GM23338 (cell line): ENCODE measurements around the gene CCNQ. TPM values are rescaled to one million over a fixed set of nuclear protein-coding genes. Genes with fewer than 3 reads are reported as not detected.

Experiments
- ATAC-seq: fragments of 200-7000 bp; cut with Tn5 transposase; 3 replicates; pipeline ENCODE4 v1.9.1; 2020
- DNase-seq: peaks from one replicate; pipeline ENCODE4 v3.0.0-alpha.2; 2015; ENCODE audit warnings: low spot score
- H2AFZ ChIP-seq: fragments of 200-600 bp; sonication (generic); 2 replicates; pipeline ENCODE4 v1.8.0; 2016; ENCODE audit warnings: antibody characterized with exemption, mild to moderate bottlenecking, moderate library complexity
- H3F3A ChIP-seq: fragments of 200-600 bp; sonication (generic); replicated peaks from 2 replicates; pipeline ENCODE4 v1.8.0; 2017; ENCODE audit warnings: antibody characterized with exemption, mixed run types, low read depth
- H3K27ac ChIP-seq: fragments of 200-600 bp; sonication (generic); 2 replicates; pipeline ENCODE4 v1.6.1; 2016; ENCODE audit warnings: low read depth
- H3K27me3 ChIP-seq: fragments of 200-600 bp; sonication (generic); 2 replicates; pipeline ENCODE4 v1.8.0; 2016; ENCODE audit warnings: mild to moderate bottlenecking, mixed run types, moderate library complexity; ENCODE audit not compliant: insufficient read depth
- H3K36me3 ChIP-seq: fragments of 200-600 bp; sonication (generic); 2 replicates; pipeline ENCODE4 v1.8.0; 2016; ENCODE audit warnings: mild to moderate bottlenecking; ENCODE audit not compliant: insufficient read depth
- H3K4me1 ChIP-seq: fragments of 200-600 bp; sonication (generic); 2 replicates; pipeline ENCODE4 v1.8.0; 2016; ENCODE audit warnings: mild to moderate bottlenecking, moderate library complexity; ENCODE audit not compliant: insufficient read depth
- H3K4me2 ChIP-seq: fragments of 200-600 bp; sonication (generic); 2 replicates; pipeline ENCODE4 v1.7.1; 2017; ENCODE audit warnings: mixed run types
- H3K4me3 ChIP-seq: fragments of 200-600 bp; sonication (generic); 2 replicates; pipeline ENCODE4 v1.6.1; 2016; ENCODE audit warnings: mixed run types
- H3K79me2 ChIP-seq: fragments of 200-600 bp; sonication (generic); replicated peaks from 2 replicates; pipeline ENCODE4 v1.8.0; 2017; ENCODE audit warnings: mild to moderate bottlenecking; ENCODE audit not compliant: insufficient read depth
- H3K9me2 ChIP-seq: fragments of 200-600 bp; sonication (generic); 2 replicates; pipeline ENCODE4 v1.8.0; 2017; ENCODE audit not compliant: insufficient read depth
- H4K20me1 ChIP-seq: fragments of 200-600 bp; sonication (generic); replicated peaks from 2 replicates; pipeline ENCODE4 v1.8.0; 2017; ENCODE audit warnings: mild to moderate bottlenecking; ENCODE audit not compliant: insufficient read depth
- H3K27ac Mint-ChIP-seq: 2 replicates; pipeline ENCODE4 v1.8.0; 2020; ENCODE audit warnings: inconsistent platforms, mild to moderate bottlenecking, moderate library complexity, mixed read lengths
- H3K27me3 Mint-ChIP-seq: 3 replicates; pipeline ENCODE4 v1.8.0; 2022; ENCODE audit warnings: low read depth, mild to moderate bottlenecking, moderate library complexity, mixed read lengths, inconsistent platforms; ENCODE audit not compliant: insufficient read depth, poor library complexity
- H3K36me3 Mint-ChIP-seq: 3 replicates; pipeline ENCODE4 v1.8.0; 2021; ENCODE audit warnings: low read depth, mild to moderate bottlenecking, inconsistent platforms, moderate library complexity, mixed read lengths
- H3K4me1 Mint-ChIP-seq: 3 replicates; pipeline ENCODE4 v1.8.0; 2020; ENCODE audit warnings: mild to moderate bottlenecking, inconsistent platforms, mixed read lengths
- H3K4me3 Mint-ChIP-seq: 3 replicates; pipeline ENCODE4 v1.8.0; 2021; ENCODE audit warnings: moderate library complexity, mild to moderate bottlenecking, inconsistent platforms, mixed read lengths
- H3K9me3 Mint-ChIP-seq: 3 replicates; pipeline ENCODE4 v1.8.0; 2020; ENCODE audit warnings: moderate library complexity, mild to moderate bottlenecking, inconsistent platforms, mixed read lengths
- CREB1 ChIP-seq: fragments of 250-450 bp; sonication (Bioruptor Pico); IDR thresholded peaks from 2 replicates; pipeline ENCODE4 v1.5.0; 2020; ENCODE audit warnings: low read depth, mild to moderate bottlenecking, moderate library complexity
- EZH2 ChIP-seq: fragments of 200-600 bp; sonication (generic); IDR thresholded peaks from one replicate; pipeline ENCODE4 v1.8.0; 2017; ENCODE audit warnings: antibody characterized with exemption, mild to moderate bottlenecking, low read depth; ENCODE audit not compliant: unreplicated experiment
- EZH2phosphoT487 ChIP-seq: fragments of 200-600 bp; sonication (generic); IDR thresholded peaks from one replicate; pipeline ENCODE4 v1.8.1; 2018; ENCODE audit warnings: antibody characterized with exemption; ENCODE audit not compliant: unreplicated experiment
- JUNB ChIP-seq: IDR thresholded peaks from one replicate; pipeline ENCODE4 v1.6.1; 2016; ENCODE audit warnings: antibody characterized with exemption; ENCODE audit not compliant: unreplicated experiment
- NANOG ChIP-seq: IDR thresholded peaks from 2 replicates; pipeline ENCODE4 v1.6.1; 2016; ENCODE audit warnings: antibody characterized with exemption, borderline replicate concordance
- POLR2AphosphoS5 ChIP-seq: IDR thresholded peaks from 2 replicates; pipeline ENCODE4 v1.6.1; 2016; ENCODE audit warnings: antibody characterized with exemption, low read depth
- STAT1 ChIP-seq: IDR thresholded peaks from one replicate; pipeline ENCODE4 v1.6.1; 2016; ENCODE audit warnings: antibody characterized with exemption; ENCODE audit not compliant: unreplicated experiment
- ZNF114 ChIP-seq: fragments of 250-450 bp; sonication (Bioruptor Pico); IDR thresholded peaks from 2 replicates; pipeline ENCODE4 v1.5.0; 2020; ENCODE audit warnings: mild to moderate bottlenecking, moderate library complexity
- ZNF331 ChIP-seq: fragments of 250-450 bp; sonication (Bioruptor Pico); IDR thresholded peaks from 2 replicates; pipeline ENCODE4 v1.5.0; 2020; ENCODE audit warnings: low read depth, mild to moderate bottlenecking, moderate library complexity
- polyA plus RNA-seq: library from polyadenylated mRNA; unstranded; fragments of >200 nt; fragmentation: Nextera tagmentation; extraction: Ambion mirVana; gene quantifications from 2 replicates; pipeline ENCODE4 v1.2.1, GENCODE V29; 2016
- total RNA-seq: library from RNA; depleted of rRNA; stranded (reverse); fragments of >200 nt; shearing (Covaris generic); gene quantifications from 2 replicates; pipeline ENCODE4 v1.2.3, GENCODE V29; 2014
- TF ChIP-seq, protein P1 (sequence below), 2 experiments: fragments of 200-600 bp in 1 of 2; sonication (generic) in 1 of 2; conservative IDR thresholded peaks; 2 replicates each; pipeline versions ENCODE4 v1.5.1 to v1.6.1; 2016 to 2017; ENCODE audit warnings: antibody characterized with exemption in 2 of 2, low read depth in 2 of 2, mild to moderate bottlenecking in 2 of 2, moderate library complexity in 1 of 2
- TF ChIP-seq, protein P2 (sequence below): IDR thresholded peaks from 2 replicates; pipeline ENCODE4 v1.6.1; 2016; ENCODE audit warnings: antibody characterized with exemption
- TF ChIP-seq, protein P3 (sequence below): fragments of 250-450 bp; sonication (Bioruptor Pico); IDR thresholded peaks from 2 replicates; pipeline ENCODE4 v1.5.0; 2020; ENCODE audit warnings: mild to moderate bottlenecking, moderate library complexity
- TF ChIP-seq, protein P4 (sequence below): IDR thresholded peaks from one replicate; pipeline ENCODE4 v1.6.1; 2018; ENCODE audit warnings: antibody characterized with exemption; ENCODE audit not compliant: unreplicated experiment

CCNQ gene
- total and polyA plus RNA-seq, 2 experiments from 2014 or later, result 19.4 to 30.2 TPM

DNA sequence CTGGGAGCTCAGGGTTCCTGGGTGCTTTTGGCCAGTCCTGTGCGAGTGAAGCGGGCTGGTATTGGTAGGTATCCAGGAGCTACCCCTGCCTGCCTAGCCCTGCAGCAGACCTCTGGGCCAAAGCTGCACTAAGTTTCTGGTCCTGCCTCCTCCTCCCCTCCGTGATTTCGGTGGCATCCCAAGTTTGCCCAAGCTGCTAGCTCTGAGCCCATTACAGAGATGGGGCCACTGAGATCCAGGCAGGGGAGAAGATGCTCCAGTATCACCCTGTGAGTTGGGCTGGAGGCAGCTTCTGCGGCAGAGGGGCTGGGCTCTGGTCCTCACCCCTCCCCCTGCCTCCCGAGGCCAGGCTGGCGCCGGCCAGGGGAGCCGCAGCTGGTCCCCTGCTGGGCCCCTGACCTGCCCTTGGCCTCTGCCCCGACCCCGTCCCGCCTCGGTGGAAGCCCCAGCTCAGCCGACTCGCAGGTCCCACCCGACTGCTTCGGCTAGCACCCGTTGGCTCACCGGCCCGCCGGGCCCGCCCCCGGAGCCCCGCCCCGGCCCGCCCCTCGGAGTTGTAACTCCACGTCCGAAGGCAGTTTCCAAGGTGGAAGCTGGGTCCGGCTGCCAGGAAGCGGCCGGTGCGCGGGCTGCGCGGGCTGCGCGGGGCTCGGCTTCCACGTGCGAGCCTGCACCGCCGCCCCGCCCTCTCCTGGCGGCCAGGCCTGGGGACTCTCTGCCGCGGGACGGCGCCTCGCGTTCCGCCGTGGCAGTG lies 47.9 kb upstream of the CCNQ start, which contains the start of gene DUSP9:
DUSP9 (plus strand) TSS at position 584 of the 754 bp plus-strand sequence. CDS start 751 bp downstream, outside the sequence.
- no peaks in the 10 kb centered on the region; the same call in 1 of the 2 replicates for H3K4me1 ChIP-seq
- Mint-ChIP-seq H3K4me1 (peaks cover 7% of the 10 kb centered on the region; the same call in 2 of the 3 replicates), H3K27ac (no peak within 1 kb of the TSS), H3K27me3 (peaks cover 64% of the 10 kb centered on the region), H3K4me3 (peak within 1 kb of the TSS; percentile 30; the same call in 2 of the 3 replicates), H3K9me3 (no peaks in the 10 kb centered on the region; the same call in 2 of the 3 replicates), H3K36me3 (no peaks in the 10 kb centered on the region)
- DNase-seq (peak; percentile 66), ATAC-seq (peak; percentile 50)
- H2AFZ ChIP-seq, result no peak within 1 kb of the TSS
- no peaks in the 10 kb centered on the region for H3K79me2 ChIP-seq
- no peaks in the 10 kb centered on the region for H4K20me1 ChIP-seq
- no peak for TF ChIP-seq NANOG
- TF ChIP-seq JUNB, result no peak
- no peak for TF ChIP-seq POLR2AphosphoS5
- TF ChIP-seq CREB1 (CRISPR knock-in tag), result no peak
- no peak for TF ChIP-seq EZH2
- no peak for TF ChIP-seq ZNF114
- TF ChIP-seq, protein P1, sequence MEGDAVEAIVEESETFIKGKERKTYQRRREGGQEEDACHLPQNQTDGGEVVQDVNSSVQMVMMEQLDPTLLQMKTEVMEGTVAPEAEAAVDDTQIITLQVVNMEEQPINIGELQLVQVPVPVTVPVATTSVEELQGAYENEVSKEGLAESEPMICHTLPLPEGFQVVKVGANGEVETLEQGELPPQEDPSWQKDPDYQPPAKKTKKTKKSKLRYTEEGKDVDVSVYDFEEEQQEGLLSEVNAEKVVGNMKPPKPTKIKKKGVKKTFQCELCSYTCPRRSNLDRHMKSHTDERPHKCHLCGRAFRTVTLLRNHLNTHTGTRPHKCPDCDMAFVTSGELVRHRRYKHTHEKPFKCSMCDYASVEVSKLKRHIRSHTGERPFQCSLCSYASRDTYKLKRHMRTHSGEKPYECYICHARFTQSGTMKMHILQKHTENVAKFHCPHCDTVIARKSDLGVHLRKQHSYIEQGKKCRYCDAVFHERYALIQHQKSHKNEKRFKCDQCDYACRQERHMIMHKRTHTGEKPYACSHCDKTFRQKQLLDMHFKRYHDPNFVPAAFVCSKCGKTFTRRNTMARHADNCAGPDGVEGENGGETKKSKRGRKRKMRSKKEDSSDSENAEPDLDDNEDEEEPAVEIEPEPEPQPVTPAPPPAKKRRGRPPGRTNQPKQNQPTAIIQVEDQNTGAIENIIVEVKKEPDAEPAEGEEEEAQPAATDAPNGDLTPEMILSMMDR (conservative IDR thresholded peaks at IDR 0.05; ENCODE audit: low read depth in 2 of 2), result no peak
- TF ChIP-seq, protein P2, sequence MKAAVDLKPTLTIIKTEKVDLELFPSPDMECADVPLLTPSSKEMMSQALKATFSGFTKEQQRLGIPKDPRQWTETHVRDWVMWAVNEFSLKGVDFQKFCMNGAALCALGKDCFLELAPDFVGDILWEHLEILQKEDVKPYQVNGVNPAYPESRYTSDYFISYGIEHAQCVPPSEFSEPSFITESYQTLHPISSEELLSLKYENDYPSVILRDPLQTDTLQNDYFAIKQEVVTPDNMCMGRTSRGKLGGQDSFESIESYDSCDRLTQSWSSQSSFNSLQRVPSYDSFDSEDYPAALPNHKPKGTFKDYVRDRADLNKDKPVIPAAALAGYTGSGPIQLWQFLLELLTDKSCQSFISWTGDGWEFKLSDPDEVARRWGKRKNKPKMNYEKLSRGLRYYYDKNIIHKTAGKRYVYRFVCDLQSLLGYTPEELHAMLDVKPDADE, result no peak
- TF ChIP-seq STAT1, result no peak
- TF ChIP-seq, protein P3, sequence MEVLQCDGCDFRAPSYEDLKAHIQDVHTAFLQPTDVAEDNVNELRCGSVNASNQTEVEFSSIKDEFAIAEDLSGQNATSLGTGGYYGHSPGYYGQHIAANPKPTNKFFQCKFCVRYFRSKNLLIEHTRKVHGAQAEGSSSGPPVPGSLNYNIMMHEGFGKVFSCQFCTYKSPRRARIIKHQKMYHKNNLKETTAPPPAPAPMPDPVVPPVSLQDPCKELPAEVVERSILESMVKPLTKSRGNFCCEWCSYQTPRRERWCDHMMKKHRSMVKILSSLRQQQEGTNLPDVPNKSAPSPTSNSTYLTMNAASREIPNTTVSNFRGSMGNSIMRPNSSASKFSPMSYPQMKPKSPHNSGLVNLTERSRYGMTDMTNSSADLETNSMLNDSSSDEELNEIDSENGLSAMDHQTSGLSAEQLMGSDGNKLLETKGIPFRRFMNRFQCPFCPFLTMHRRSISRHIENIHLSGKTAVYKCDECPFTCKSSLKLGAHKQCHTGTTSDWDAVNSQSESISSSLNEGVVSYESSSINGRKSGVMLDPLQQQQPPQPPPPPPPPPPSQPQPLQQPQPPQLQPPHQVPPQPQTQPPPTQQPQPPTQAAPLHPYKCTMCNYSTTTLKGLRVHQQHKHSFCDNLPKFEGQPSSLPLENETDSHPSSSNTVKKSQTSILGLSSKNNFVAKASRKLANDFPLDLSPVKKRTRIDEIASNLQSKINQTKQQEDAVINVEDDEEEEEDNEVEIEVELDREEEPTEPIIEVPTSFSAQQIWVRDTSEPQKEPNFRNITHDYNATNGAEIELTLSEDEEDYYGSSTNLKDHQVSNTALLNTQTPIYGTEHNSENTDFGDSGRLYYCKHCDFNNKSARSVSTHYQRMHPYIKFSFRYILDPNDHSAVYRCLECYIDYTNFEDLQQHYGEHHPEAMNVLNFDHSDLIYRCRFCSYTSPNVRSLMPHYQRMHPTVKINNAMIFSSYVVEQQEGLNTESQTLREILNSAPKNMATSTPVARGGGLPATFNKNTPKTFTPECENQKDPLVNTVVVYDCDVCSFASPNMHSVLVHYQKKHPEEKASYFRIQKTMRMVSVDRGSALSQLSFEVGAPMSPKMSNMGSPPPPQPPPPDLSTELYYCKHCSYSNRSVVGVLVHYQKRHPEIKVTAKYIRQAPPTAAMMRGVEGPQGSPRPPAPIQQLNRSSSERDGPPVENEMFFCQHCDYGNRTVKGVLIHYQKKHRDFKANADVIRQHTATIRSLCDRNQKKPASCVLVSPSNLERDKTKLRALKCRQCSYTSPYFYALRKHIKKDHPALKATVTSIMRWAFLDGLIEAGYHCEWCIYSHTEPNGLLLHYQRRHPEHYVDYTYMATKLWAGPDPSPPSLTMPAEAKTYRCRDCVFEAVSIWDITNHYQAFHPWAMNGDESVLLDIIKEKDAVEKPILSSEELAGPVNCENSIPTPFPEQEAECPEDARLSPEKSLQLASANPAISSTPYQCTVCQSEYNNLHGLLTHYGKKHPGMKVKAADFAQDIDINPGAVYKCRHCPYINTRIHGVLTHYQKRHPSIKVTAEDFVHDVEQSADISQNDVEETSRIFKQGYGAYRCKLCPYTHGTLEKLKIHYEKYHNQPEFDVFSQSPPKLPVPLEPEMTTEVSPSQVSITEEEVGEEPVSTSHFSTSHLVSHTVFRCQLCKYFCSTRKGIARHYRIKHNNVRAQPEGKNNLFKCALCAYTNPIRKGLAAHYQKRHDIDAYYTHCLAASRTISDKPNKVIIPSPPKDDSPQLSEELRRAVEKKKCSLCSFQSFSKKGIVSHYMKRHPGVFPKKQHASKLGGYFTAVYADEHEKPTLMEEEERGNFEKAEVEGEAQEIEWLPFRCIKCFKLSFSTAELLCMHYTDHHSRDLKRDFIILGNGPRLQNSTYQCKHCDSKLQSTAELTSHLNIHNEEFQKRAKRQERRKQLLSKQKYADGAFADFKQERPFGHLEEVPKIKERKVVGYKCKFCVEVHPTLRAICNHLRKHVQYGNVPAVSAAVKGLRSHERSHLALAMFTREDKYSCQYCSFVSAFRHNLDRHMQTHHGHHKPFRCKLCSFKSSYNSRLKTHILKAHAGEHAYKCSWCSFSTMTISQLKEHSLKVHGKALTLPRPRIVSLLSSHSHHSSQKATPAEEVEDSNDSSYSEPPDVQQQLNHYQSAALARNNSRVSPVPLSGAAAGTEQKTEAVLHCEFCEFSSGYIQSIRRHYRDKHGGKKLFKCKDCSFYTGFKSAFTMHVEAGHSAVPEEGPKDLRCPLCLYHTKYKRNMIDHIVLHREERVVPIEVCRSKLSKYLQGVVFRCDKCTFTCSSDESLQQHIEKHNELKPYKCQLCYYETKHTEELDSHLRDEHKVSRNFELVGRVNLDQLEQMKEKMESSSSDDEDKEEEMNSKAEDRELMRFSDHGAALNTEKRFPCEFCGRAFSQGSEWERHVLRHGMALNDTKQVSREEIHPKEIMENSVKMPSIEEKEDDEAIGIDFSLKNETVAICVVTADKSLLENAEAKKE (CRISPR knock-in tag), result no peak
- no peak for TF ChIP-seq ZNF331 (CRISPR knock-in tag)
- TF ChIP-seq, protein P4, sequence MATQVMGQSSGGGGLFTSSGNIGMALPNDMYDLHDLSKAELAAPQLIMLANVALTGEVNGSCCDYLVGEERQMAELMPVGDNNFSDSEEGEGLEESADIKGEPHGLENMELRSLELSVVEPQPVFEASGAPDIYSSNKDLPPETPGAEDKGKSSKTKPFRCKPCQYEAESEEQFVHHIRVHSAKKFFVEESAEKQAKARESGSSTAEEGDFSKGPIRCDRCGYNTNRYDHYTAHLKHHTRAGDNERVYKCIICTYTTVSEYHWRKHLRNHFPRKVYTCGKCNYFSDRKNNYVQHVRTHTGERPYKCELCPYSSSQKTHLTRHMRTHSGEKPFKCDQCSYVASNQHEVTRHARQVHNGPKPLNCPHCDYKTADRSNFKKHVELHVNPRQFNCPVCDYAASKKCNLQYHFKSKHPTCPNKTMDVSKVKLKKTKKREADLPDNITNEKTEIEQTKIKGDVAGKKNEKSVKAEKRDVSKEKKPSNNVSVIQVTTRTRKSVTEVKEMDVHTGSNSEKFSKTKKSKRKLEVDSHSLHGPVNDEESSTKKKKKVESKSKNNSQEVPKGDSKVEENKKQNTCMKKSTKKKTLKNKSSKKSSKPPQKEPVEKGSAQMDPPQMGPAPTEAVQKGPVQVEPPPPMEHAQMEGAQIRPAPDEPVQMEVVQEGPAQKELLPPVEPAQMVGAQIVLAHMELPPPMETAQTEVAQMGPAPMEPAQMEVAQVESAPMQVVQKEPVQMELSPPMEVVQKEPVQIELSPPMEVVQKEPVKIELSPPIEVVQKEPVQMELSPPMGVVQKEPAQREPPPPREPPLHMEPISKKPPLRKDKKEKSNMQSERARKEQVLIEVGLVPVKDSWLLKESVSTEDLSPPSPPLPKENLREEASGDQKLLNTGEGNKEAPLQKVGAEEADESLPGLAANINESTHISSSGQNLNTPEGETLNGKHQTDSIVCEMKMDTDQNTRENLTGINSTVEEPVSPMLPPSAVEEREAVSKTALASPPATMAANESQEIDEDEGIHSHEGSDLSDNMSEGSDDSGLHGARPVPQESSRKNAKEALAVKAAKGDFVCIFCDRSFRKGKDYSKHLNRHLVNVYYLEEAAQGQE, result no peak
- no peak for TF ChIP-seq EZH2phosphoT487
- peak within 1 kb of the TSS; percentile 44; the same call in 1 of the 2 replicates for H3K4me3 ChIP-seq
- H3K36me3 ChIP-seq, result no peaks in the 10 kb centered on the region
- no peaks in the 10 kb centered on the region for H3K9me2 ChIP-seq
- H3K27me3 ChIP-seq, result peaks cover 72% of the 10 kb centered on the region
- H3K27ac ChIP-seq, result no peak within 1 kb of the TSS
- H3K4me2 ChIP-seq, result peak within 1 kb of the TSS; percentile 57
- H3F3A ChIP-seq, result no peaks in the 10 kb centered on the region
